Tibial nerve (tissue), 4 donors: Measurements from ENCODE around the gene NELL1.

Experiments
- EP300 ChIP-seq, 2 donors: sonication (generic); formaldehyde crosslinking; IDR thresholded peaks; one replicate each; pipeline ENCODE4 v1.6.1; 2017; ENCODE audit warnings: antibody characterized with exemption in 2 of 2, mild to moderate bottlenecking in 1 of 2
- TF ChIP-seq, protein P1 (sequence below), 5 experiments: fragments of 200-600 bp in 3 of 5; fragments of 450-650 bp in 2 of 5; sonication (generic) in 3 of 5; IDR thresholded peaks; one replicate each; pipeline ENCODE4 v1.5.1; 2016 to 2019; ENCODE audit warnings: antibody characterized with exemption in 5 of 5, mild to moderate bottlenecking in 3 of 5, moderate library complexity in 2 of 5

GRCh38 chr11:21321072-21321471 is 651.7 kb downstream of the NELL1 start:
- TF ChIP-seq, protein P1, sequence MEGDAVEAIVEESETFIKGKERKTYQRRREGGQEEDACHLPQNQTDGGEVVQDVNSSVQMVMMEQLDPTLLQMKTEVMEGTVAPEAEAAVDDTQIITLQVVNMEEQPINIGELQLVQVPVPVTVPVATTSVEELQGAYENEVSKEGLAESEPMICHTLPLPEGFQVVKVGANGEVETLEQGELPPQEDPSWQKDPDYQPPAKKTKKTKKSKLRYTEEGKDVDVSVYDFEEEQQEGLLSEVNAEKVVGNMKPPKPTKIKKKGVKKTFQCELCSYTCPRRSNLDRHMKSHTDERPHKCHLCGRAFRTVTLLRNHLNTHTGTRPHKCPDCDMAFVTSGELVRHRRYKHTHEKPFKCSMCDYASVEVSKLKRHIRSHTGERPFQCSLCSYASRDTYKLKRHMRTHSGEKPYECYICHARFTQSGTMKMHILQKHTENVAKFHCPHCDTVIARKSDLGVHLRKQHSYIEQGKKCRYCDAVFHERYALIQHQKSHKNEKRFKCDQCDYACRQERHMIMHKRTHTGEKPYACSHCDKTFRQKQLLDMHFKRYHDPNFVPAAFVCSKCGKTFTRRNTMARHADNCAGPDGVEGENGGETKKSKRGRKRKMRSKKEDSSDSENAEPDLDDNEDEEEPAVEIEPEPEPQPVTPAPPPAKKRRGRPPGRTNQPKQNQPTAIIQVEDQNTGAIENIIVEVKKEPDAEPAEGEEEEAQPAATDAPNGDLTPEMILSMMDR (IDR thresholded peaks at IDR 0.05), result no peak
- no peak for TF ChIP-seq EP300 (IDR thresholded peaks at IDR 0.05)
